GM23248 (cell line): ENCODE measurements around the gene IGLON5. TPM values are rescaled to one million over a fixed set of nuclear protein-coding genes. Genes with fewer than 3 reads are reported as not detected.

Experiments used
- DNase-seq: peaks from one replicate; pipeline ENCODE4 v3.0.0-alpha.2; 2015
- H2AFZ ChIP-seq: fragments of 200-600 bp; sonication (generic); 2 replicates; pipeline ENCODE4 v1.6.1; 2016; ENCODE audit warnings: antibody characterized with exemption
- H3F3A ChIP-seq: fragments of 200-600 bp; sonication (generic); 2 replicates; pipeline ENCODE4 v1.6.1; 2016; ENCODE audit warnings: mild to moderate bottlenecking, antibody characterized with exemption, mixed run types; ENCODE audit not compliant: insufficient read depth
- H3K27ac ChIP-seq: fragments of 200-600 bp; sonication (generic); 2 replicates; pipeline ENCODE4 v1.5.1; 2016; ENCODE audit warnings: mild to moderate bottlenecking
- H3K27me3 ChIP-seq: fragments of 200-600 bp; sonication (generic); replicated peaks from 2 replicates; pipeline ENCODE4 v1.6.1; 2016; ENCODE audit warnings: mild to moderate bottlenecking; ENCODE audit not compliant: insufficient read depth
- H3K36me3 ChIP-seq: fragments of 200-600 bp; sonication (generic); 2 replicates; pipeline ENCODE4 v1.6.1; 2016; ENCODE audit warnings: low read depth, mild to moderate bottlenecking
- H3K4me1 ChIP-seq: fragments of 200-600 bp; sonication (generic); 2 replicates; pipeline ENCODE4 v1.6.1; 2016; ENCODE audit warnings: mild to moderate bottlenecking; ENCODE audit not compliant: insufficient read depth
- H3K4me2 ChIP-seq: fragments of 200-600 bp; sonication (generic); one replicate; pipeline ENCODE4 v1.6.1; 2016; ENCODE audit warnings: mild to moderate bottlenecking; ENCODE audit not compliant: unreplicated experiment
- H3K4me3 ChIP-seq: fragments of 200-600 bp; sonication (generic); 2 replicates; pipeline ENCODE4 v1.5.1; 2016; ENCODE audit warnings: mild to moderate bottlenecking
- H3K79me2 ChIP-seq: fragments of 200-600 bp; sonication (generic); 2 replicates; pipeline ENCODE4 v1.6.1; 2016; ENCODE audit warnings: mild to moderate bottlenecking; ENCODE audit not compliant: insufficient read depth
- H3K9ac ChIP-seq: fragments of 200-600 bp; sonication (generic); 2 replicates; pipeline ENCODE4 v1.6.1; 2016; ENCODE audit warnings: mild to moderate bottlenecking
- H3K9me2 ChIP-seq: fragments of 200-600 bp; sonication (generic); 2 replicates; pipeline ENCODE4 v1.6.1; 2016; ENCODE audit warnings: mixed run types, mild to moderate bottlenecking, moderate library complexity; ENCODE audit not compliant: insufficient read depth
- H3K9me3 ChIP-seq: fragments of 200-600 bp; sonication (generic); one replicate; pipeline ENCODE4 v1.6.1; 2017; ENCODE audit warnings: low read depth
- H4K20me1 ChIP-seq: fragments of 200-600 bp; sonication (generic); 2 replicates; pipeline ENCODE4 v1.6.0; 2016; ENCODE audit not compliant: insufficient read depth
- EZH2 ChIP-seq: fragments of 200-600 bp; sonication (generic); IDR thresholded peaks from 2 replicates; pipeline ENCODE4 v1.6.1; 2018; ENCODE audit warnings: antibody characterized with exemption, mild to moderate bottlenecking; ENCODE audit not compliant: insufficient read depth, poor library complexity, severe bottlenecking
- EZH2phosphoT487 ChIP-seq: fragments of 200-600 bp; sonication (generic); IDR thresholded peaks from 2 replicates; pipeline ENCODE4 v1.6.1; 2018; ENCODE audit warnings: antibody characterized with exemption, moderate library complexity, mild to moderate bottlenecking, low read depth; ENCODE audit not compliant: insufficient read depth
- WGBS, 2 experiments: methylation state at CpG; one replicate each; pipeline ENCODE4 v1.1.6; 2015 to 2017; ENCODE audit warnings: low lambda C conversion rate in 2 of 2, low coverage in 1 of 2; ENCODE audit errors: missing lambda C conversion rate in 2 of 2; 5-methylcytosine and 5-hydroxymethylcytosine counted together
- in situ Hi-C: fragments of 300-500 bp; cut with MboI; formaldehyde crosslinking; loops from 2 replicates; pipeline ENCODE4 v1.15.0; 2020
- polyA plus RNA-seq: library from polyadenylated mRNA; unstranded; fragments of >200 nt; fragmentation: Nextera tagmentation; extraction: Ambion mirVana; gene quantifications from 2 replicates; pipeline ENCODE4 v1.2.1, GENCODE V29; 2016
- total RNA-seq: library from RNA; depleted of rRNA; stranded (reverse); fragments of >200 nt; shearing (Covaris generic); gene quantifications from 2 replicates; pipeline ENCODE4 v1.2.3, GENCODE V29; 2014

The IGLON5 gene
- total and polyA plus RNA-seq, 2 experiments from 2014 or later, result not detected

GRCh38 chr19:51301266-51301665 lies 10.2 kb upstream of the IGLON5 start:
- Histone ChIP-seq H3K27me3 (no peaks in the 10 kb centered on the region), H3K9me3 (no peaks in the 10 kb centered on the region), H3K9me2 (no peaks in the 10 kb centered on the region), H3K4me3 (no peak overlapping the region), H4K20me1 (no peaks in the 10 kb centered on the region), H2AFZ (no peak overlapping the region), H3K36me3 (no peaks in the 10 kb centered on the region), H3K9ac (no peak overlapping the region), H3K27ac (no peak overlapping the region), H3K4me2 (no peak overlapping the region), H3F3A (no peaks in the 10 kb centered on the region), H3K79me2 (no peaks in the 10 kb centered on the region), H3K4me1 (no peaks in the 10 kb centered on the region)
- in situ Hi-C loops, result no loop called here
- no peak for TF ChIP-seq EZH2
- TF ChIP-seq EZH2phosphoT487, result no peak
- no peak for DNase-seq
- WGBS, 2 experiments, result 6 to 9% methylated on average over 7 of the region's 7 CpGs

GRCh38 chr19:51305479-51305878 lies 6.0 kb upstream of the IGLON5 start:
- Histone ChIP-seq H3K9me3 (no peaks in the 10 kb centered on the region), H3K4me2 (no peak overlapping the region), H3K9ac (no peak overlapping the region), H3K36me3 (no peaks in the 10 kb centered on the region), H3K27me3 (no peaks in the 10 kb centered on the region), H3K79me2 (no peaks in the 10 kb centered on the region), H3K27ac (no peak overlapping the region), H4K20me1 (no peaks in the 10 kb centered on the region), H2AFZ (no peak overlapping the region), H3K4me3 (no peak overlapping the region), H3K4me1 (no peaks in the 10 kb centered on the region), H3K9me2 (no peaks in the 10 kb centered on the region), H3F3A (no peaks in the 10 kb centered on the region)
- no peak for DNase-seq
- WGBS, 2 experiments, result 20 to 21% methylated on average over 3 of the region's 3 CpGs
- in situ Hi-C loops, result no loop called here
- TF ChIP-seq EZH2, result no peak
- no peak for TF ChIP-seq EZH2phosphoT487

GRCh38 chr19:51316688-51317087 lies 5.2 kb downstream of the IGLON5 start:
- WGBS, 2 experiments, result 26 to 30% methylated on average over 4 to 8 of the region's 8 CpGs
- no peaks in the 10 kb centered on the region for H3F3A ChIP-seq
- H3K4me1 ChIP-seq, result no peaks in the 10 kb centered on the region
- H3K9me3 ChIP-seq, result no peaks in the 10 kb centered on the region
- no peaks in the 10 kb centered on the region for H3K79me2 ChIP-seq
- H3K4me3 ChIP-seq, result no peak overlapping the region
- no peaks in the 10 kb centered on the region for H3K27me3 ChIP-seq
- H3K36me3 ChIP-seq, result no peaks in the 10 kb centered on the region
- no peaks in the 10 kb centered on the region for H4K20me1 ChIP-seq
- no peak overlapping the region for H3K9ac ChIP-seq
- in situ Hi-C loops, result no loop called here
- TF ChIP-seq EZH2, result no peak
- no peak for TF ChIP-seq EZH2phosphoT487
- H3K9me2 ChIP-seq, result no peaks in the 10 kb centered on the region
- H3K27ac ChIP-seq, result no peak overlapping the region
- DNase-seq, result no peak
- H2AFZ ChIP-seq, result no peak overlapping the region
- no peak overlapping the region for H3K4me2 ChIP-seq

GRCh38 chr19:51317376-51317775 lies 5.9 kb downstream of the IGLON5 start:
- Histone ChIP-seq H3K4me3 (no peak overlapping the region), H2AFZ (no peak overlapping the region), H3K9ac (no peak overlapping the region), H3K79me2 (no peaks in the 10 kb centered on the region), H3K27ac (no peak overlapping the region), H3K9me3 (no peaks in the 10 kb centered on the region), H3K4me2 (no peak overlapping the region), H3K4me1 (no peaks in the 10 kb centered on the region), H3K36me3 (no peaks in the 10 kb centered on the region), H3F3A (no peaks in the 10 kb centered on the region), H3K9me2 (no peaks in the 10 kb centered on the region), H3K27me3 (no peaks in the 10 kb centered on the region), H4K20me1 (no peaks in the 10 kb centered on the region)
- TF ChIP-seq EZH2phosphoT487, result no peak
- TF ChIP-seq EZH2, result no peak
- in situ Hi-C loops, result no loop called here
- no peak for DNase-seq
- 56 to 63% methylated on average over 3 of the region's 3 CpGs for WGBS, 2 experiments

- no peak for DNase-seq
Measured at GRCh38 chr19:51317968-51318367, 6.5 kb downstream of the IGLON5 start.

More at GRCh38 chr19:51317968-51318367, 6.5 kb downstream of the IGLON5 start:
- H3K9ac ChIP-seq, result no peak overlapping the region
- no peaks in the 10 kb centered on the region for H3K9me3 ChIP-seq
- no peak overlapping the region for H3K4me2 ChIP-seq
- no peaks in the 10 kb centered on the region for H3K79me2 ChIP-seq
- no peak overlapping the region for H2AFZ ChIP-seq
- H3K36me3 ChIP-seq, result no peaks in the 10 kb centered on the region
- 14 to 19% methylated on average over 1 of the region's 1 CpG for WGBS, 2 experiments
- no peak overlapping the region for H3K4me3 ChIP-seq
- TF ChIP-seq EZH2phosphoT487, result no peak
- no peak for TF ChIP-seq EZH2
- no peaks in the 10 kb centered on the region for H4K20me1 ChIP-seq
- in situ Hi-C loops, result no loop called here
- no peaks in the 10 kb centered on the region for H3F3A ChIP-seq
- no peak overlapping the region for H3K27ac ChIP-seq
- H3K27me3 ChIP-seq, result no peaks in the 10 kb centered on the region
- no peaks in the 10 kb centered on the region for H3K9me2 ChIP-seq
- H3K4me1 ChIP-seq, result no peaks in the 10 kb centered on the region
